ELF-1 (cell line): ENCODE results near the gene SLMAP.
A peak's percentile ranks its signal among the peaks of the same experiment; 100 is the strongest.
"Not testable (repeated sequence)": the region's sequence is repeated elsewhere in the genome, so short reads cannot be mapped to it uniquely, and the experiment has no call there.

ENCODE experiments used
- DNase-seq: peaks from one replicate; pipeline ENCODE4 v3.0.0-alpha.2; 2016; ENCODE audit warnings: low read depth, low spot score

Gene SLMAP

GRCh38 chr3:57827757-57828156, 71.6 kb downstream of the SLMAP start:
- no peak for DNase-seq

- DNase-seq: no peak
Measured at GRCh38 chr3:57832486-57832885, 76.4 kb downstream of the SLMAP start.

DNA sequence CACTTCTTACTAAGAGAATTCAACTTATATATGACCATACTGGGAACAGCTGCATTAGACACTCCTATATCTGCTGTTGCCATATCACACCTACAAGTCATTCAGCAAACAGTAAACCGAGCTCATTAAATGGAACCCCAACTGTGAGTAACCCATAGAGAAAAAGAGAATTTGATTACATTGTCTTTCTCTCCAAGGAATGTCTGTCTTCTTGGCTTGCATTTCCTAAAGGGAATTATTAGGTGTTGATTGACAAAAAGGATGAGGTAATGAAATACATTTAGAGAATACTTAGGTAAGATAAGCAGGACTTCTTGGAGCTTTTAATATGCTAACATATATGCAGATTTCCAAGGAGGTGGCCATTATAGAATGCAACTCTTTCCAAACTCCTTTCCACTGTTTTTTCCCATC, 76.8 kb downstream of the SLMAP start:
- no peak for DNase-seq

- DNase-seq: no peak
Measured at GRCh38 chr3:57833763-57834162, 77.7 kb downstream of the SLMAP start.

DNA sequence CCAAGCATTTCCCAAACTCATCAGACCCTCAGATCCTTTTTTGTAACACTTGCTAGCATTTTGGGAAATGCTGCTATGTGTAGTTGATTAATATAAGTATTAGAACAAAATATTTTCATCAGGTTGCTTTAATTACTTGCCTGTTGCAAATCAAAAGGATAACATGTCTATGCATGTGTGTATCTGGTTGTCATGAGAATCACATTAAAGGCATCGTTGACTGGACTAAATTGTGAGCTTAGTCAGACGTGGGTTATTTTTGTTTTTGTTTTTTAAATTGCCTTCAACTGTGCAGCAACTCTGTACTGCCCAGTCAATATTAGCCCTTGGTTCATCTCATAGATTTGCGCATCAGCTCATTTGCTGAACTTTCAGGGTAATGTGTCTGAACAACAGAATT, 81.6 kb downstream of the SLMAP start:
- no peak for DNase-seq

DNA sequence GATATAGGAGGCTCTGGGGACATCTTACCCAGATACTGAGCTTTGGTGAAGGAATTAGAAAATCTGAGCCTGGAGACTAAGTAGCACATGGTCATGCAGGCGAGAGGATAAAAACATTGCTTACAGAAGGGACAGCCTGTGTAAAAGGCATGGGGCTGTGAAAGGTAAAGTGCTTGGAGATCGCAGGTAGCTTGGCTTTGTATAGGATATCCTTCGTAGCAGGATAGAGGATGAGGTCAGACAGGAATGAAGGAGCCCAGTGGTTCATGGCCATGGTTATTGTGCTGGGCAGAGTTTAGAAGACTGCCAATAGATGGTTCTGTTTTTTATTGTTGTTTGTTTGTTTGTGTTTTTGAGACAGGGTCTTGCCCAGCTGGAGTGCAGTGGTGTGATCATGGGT, 82.5 kb downstream of the SLMAP start:
- DNase-seq: no peak

GRCh38 chr3:57840473-57840872, 84.4 kb downstream of the SLMAP start:
- no peak for DNase-seq

DNA sequence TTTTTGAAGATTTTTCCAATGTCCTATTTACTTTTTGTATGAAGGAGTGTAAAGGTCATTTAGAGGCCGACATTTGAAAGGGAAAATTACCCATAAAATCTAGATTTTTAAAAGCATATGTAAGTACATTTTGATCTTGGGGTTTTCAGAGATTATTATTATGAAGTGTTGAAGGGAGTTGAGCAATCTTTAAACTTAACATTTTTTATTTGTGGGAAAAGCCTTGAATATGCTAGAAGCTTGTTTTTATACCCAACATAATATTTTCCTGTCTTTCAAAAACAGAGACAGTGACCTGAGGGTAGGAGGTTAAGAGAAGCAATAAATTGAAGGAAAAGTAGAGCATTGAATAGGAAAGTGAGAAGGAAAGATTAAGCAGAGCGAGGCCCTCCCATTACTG, 85.7 kb downstream of the SLMAP start:
- no peak for DNase-seq

DNA sequence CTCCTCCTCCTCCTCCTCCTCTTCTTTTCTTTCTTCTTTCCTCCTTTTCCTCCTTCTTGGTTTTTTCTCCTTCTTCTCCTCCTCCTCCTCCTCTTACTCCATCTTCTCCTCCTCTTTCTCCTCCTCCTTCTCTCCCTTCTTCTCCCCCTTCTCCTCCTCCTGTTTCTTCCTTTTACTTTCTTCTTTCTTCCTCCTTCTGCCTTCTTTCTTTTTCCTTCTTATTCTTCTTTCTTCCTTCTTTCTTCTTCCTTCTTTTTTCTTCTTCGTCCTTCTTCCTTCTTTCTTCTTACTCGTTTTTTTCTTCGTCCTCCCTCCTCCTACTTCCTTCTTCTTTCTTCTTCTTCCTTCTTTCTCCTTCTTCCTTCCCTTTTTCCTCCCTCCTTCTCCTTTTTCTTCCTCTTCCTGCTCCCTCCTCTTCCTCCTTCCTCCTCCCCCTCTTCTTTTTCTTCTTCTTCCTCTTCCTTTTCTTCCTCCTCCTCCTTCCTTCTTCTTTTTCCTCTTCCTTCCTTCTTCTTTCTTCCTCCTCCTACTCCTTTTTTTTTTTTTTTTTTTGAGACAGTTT, 92.1 kb downstream of the SLMAP start:
- no peak for DNase-seq

GRCh38 chr3:57851304-57851703, 95.2 kb downstream of the SLMAP start:
- DNase-seq: no peak

- DNase-seq: no peak
Measured at GRCh38 chr3:57852896-57853295, 96.8 kb downstream of the SLMAP start.

DNA sequence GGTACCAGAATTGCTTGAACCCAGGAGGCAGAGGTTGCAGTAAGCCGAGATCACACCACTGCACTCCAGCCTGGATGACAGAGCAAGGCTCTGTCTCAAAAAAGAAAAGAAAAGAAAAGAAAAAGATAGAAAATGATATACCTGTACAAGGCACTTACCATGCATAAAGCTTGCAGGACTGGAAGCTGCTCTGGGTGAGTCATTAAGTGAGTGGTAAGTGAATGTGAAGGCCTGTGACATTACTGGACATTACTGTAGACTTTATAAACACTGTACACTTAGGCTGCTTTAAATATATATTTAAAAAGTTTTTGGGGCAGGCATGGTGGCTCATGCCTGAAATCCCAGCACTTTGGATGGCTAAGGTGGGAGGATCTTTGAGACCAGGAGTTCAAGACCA, 99.2 kb downstream of the SLMAP start:
- DNase-seq: no peak

DNA sequence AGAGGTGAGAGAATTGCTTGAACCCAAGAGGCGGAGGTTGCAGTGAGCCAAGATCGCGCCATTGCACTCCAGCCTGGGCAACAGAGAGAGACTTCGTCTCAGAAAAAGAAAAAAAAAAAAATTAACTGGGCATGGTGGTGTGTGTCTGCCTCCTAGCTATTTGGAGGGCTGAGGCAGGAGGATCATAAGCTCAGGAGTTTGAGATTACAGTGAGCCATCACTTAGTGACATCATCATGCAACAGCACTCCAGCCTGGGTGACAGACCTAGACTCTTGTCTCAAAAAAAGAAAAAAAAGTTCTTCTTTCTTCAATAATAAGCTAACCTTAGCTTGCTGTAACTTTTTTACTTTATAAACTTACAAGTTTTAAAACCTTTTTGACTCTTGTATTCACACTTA, 99.8 kb downstream of the SLMAP start:
- peak; percentile 5 for DNase-seq

DNA sequence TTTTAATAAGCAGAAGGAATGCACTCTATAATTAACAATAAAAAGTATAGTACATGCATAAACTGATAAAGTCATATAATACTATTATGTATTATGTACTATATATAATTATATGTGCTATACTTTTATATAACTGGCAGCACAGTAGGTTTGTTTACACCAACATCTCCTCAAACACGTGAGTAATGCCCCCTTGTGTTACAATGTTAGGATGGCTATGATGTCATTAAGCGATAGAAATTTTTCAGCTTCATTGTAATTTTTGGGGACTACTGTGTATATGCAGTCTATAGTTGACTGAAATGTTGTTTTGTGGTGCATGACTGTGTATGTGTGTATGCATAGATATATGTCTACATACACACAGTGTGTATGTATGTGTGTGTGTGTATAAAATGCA, 100.6 kb downstream of the SLMAP start:
- DNase-seq: no peak

DNA sequence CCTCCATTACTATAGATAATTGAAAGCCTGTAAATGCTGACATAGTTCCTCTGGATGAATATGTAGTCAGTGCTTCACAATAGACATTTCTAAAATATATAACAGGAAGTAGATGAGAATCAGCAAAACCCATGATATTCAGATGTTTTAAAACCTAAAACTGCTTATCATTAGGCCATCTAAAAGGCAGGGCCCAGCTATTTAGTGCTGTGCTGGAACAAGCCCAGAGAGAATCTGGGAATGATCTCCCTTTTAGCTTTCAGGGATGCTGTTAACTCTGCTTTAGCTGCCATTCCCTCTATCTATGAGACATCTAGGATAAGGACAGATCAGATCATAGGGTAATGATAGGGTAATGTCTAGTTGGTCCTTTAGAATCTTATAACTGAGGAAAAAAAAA, 106.8 kb downstream of the SLMAP start:
- DNase-seq: no peak

DNA sequence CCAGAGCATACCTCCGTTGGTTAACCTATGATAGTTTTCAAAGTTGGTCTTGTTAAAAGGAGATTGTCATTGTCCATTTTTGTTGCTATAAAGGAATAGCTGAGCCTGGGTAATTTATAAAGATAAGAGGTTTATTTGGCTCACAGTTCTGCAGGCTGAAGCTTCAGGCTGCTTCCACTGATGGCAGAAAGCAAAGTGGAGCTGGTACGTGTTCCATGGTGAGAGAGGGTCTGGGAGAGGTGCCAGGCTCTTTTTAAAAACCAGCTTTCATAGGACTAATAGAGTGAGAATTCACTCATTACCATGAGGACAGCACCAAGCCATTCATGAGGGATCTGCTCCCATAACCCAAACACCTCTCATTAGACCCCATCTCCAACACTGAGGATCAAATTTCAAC, 107.3 kb downstream of the SLMAP start:
- DNase-seq: no peak

DNA sequence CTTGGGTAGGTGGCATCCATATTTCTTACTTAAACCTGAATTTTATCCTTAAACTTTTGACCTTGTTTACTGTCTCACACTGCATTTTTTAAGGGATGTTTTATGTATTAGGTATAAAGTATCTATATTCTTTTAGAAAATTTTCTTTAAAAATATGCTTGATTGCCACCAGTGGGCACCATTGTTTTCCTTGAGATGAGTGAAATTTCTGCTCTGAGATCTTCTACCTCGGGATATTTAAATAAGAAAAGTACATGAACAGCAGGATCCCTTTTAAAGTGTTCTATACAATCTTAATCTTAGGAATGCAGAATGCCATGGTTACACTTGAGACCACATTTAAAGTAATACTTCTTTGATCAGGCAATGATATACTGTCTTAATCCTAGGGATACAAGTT, 108.7 kb downstream of the SLMAP start:
- DNase-seq: no peak

DNA sequence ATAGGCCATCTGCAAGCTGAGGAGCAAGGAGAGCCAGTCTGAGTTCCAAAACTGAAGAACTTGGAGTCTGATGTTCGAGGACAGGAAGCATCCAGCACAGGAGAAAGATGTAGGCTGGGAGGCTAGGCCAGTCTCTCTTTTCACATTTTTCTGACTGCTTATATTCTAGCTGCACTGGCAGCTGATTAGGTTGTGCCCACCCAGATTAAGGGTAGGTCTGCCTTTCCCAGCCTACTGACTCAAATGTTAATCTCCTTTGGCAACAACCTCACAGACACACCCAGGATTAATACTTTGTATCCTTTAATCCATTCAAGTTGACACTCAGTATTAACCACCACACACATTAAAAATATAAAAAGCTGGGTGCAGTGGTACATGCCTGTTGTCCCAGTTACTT, 113.0 kb downstream of the SLMAP start:
- not testable (repeated sequence) for DNase-seq

DNA sequence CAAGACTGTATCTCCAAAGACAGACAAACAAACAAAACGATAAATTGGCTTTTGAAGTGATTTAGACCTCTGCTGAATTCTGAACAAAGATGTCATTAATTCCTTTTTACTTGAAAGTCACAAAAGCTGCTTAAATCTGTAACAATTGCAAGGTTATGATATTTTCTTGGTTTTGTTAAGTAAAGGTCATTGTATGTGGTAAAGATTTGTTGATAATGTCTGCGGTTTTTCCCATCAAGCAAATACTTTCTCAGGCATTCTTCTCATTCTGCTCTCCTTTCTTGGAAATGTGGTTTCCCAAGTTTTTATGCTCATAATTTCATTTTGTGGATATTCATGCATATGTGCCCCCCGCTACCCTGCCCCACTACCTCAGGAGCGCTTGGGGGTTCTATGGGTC, 116.5 kb downstream of the SLMAP start:
- DNase-seq: no peak

- no peak for DNase-seq
Measured at GRCh38 chr3:57876632-57877031, 120.5 kb downstream of the SLMAP start.

GRCh38 chr3:57877116-57877515, 121.0 kb downstream of the SLMAP start:
- no peak for DNase-seq

- not testable (repeated sequence) for DNase-seq
Measured at GRCh38 chr3:57884436-57884835, 128.3 kb downstream of the SLMAP start.

- DNase-seq: no peak
Measured at GRCh38 chr3:57889807-57890206, 133.7 kb downstream of the SLMAP start.

DNA sequence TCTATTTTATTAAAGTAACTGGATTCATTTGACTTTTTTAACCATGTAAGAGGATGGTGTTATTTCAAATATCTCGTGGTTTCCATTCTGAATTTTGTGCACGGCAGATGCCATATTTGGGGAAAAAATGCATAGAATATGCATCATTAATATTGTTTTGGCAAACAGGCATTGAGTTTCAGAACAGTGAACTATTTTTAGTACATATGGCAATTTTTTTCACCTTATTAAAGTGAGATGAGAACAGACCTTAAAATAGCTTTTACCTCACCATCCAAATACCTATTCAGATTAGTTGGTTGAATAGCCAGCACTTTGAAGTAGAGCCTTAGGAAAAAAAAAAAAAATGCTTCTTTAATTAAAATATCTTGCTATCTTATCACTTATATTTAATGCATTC, 134.8 kb downstream of the SLMAP start:
- DNase-seq: no peak
